GM21423 (cell line): Measurements from ENCODE around the gene ANKRD44.
"Not testable (repeated sequence)": the region's sequence is repeated elsewhere in the genome, so short reads cannot be mapped to it uniquely, and the experiment has no call there.

Experiments used
- ATAC-seq: cut with Tn5 transposase; IDR thresholded peaks from one replicate; pipeline ENCODE4 v1.9.1; 2021; ENCODE audit warnings: mild to moderate bottlenecking, moderate library complexity; ENCODE audit not compliant: unreplicated experiment

Gene ANKRD44

DNA sequence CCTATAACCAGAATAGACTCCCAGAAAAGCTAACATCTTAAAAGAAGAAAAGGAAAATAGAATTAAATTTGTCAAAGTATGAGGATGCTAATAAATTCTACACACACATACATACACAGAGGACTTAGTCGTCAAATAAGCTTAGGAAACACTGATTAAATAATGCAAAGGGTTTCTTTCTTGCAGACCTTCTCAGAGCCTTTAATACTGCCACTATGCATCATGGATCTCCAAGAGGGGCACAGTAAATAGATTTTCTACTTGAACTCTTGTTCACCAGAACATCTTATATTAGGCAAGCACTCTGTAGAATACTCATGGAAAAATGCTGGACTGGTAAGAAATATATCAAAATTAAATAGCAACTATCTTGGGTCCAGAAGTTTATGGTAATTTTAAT is 69.4 kb downstream of the ANKRD44 start:
- no peak for ATAC-seq

DNA sequence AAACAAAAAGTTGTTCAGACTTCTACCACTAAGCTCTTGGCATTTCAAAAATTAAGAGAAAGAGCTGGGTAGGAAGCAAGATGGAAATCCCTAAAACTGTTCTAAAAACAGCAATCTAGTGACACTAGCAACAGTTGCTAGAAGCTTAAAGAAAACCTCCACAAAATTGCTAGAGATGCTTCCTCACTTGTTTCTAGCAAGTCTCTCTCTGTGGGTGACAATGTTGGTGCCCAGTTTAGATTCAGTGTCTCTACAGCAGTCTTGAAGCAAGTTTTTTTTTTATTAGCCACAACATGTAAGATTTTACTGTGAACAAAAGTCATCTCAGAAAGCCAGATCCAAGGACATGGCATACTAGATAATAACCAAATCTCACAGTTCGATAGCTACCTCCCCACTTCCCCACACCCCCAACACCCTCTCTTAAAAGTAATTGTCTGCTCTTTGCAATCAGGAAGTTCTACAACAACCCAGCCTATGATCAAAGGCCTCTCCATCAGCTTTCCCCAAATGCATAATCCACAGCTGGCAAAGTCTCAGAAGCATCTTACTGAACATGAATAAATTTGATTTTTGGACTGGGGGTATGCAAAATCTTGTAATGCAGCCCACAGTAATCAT is 70.0 kb downstream of the ANKRD44 start:
- no peak for ATAC-seq

DNA sequence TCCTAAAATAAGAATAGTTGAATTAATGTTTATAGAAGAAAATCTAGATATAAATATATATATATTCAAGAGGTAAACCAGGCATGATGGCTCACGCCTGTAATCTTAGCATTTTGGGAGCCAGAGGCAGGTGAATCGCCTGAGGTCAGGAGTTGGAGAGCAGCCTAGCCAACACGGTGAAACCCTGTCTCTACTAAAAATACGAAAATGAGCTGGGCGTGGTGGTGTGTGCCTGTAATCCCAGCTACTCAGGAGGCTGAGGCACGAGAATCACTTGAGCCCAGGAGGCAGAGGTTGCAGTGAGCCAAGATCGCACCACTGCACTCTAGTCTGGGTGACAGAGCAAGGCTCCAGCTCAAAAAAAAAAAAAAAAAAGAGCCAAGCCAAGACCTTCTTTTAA is 70.6 kb downstream of the ANKRD44 start:
- not testable (repeated sequence) for ATAC-seq

DNA sequence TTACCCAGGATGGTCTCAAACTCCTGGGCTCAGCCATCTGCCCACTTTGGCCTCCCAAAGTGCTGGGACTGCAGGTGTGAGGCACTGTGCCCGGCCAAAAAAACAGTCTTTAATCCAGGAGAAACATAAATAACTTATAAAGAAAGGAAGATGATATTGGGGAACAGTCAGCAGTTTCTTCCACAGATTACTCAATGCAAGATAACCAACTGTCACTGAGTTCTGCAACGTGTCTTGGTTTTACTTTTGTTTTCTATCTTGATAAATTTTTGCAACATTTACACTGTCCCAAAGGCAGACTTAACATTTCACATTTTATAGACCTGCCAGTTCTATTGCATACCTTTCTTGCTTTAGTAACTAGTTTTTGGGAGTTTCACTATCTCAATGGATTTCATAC is 71.1 kb downstream of the ANKRD44 start:
- peak; percentile 66 for ATAC-seq

DNA sequence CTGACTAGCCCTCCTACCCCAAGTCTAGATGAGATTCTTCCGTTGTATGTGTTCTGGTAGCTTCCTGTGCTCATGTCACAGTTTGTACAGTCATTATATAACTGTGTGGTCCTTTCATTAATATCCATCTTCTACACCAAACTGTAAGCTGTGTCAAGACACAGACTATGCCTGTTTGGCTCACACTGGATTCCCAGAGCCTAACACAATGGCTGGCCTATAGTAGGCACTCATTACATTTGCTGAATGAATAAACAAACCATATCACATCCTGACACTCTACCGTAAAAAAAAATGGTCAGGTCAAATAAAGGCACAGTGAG is 72.6 kb downstream of the ANKRD44 start:
- peak; percentile 43 for ATAC-seq

DNA sequence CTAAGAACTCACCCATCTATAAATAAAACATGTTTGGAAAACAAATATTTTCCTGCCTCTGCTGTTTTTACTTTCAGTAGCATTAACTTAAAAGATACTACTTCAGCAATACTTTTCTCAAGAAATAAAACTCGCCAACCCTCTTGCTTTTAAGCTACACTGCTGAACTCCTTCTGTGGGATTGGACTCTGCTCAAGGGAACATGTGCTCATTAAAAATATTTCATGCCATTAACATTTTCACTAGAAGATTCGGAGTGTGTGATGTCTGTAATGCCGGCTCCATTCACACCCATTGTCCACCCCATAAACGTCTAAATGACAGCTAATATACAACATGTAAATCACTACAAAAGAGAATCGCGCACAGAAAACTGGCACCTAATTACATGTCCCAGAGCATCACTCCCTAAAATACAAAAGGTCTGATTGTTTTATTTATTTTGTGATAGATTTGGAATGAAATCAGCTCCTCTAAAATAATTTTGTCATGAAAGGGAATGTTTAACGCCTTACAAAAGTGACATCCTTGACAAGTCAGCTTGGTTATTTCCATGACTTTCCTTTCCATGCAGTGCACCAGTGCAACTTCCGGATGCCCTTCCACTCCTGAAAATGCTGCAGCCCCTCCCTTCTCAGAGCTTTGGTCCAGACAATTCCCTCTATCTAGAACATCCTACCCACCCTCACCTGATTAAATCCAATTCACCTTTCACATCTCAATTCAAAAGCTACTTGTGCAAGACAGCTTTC is 73.1 kb downstream of the ANKRD44 start:
- no peak for ATAC-seq

DNA sequence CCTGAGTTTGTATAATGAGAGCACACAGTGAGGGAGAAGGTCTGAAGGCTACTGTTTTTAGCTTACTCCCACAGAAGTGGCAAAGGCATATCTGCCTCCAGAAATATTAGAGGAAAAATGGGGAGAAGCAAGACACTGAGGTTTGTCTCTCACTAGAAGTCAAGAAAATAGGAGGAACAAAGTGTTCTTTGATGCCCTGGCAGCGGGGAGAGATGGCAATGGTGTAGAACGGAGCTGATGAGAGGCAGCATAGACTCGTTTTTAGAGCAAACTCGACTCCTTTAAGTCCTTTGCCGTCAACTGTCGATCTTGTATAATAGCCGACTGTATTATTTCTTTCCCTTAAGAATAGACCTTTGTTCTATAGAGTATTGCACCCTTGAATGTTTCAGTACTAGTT is 73.8 kb downstream of the ANKRD44 start:
- ATAC-seq, result no peak

DNA sequence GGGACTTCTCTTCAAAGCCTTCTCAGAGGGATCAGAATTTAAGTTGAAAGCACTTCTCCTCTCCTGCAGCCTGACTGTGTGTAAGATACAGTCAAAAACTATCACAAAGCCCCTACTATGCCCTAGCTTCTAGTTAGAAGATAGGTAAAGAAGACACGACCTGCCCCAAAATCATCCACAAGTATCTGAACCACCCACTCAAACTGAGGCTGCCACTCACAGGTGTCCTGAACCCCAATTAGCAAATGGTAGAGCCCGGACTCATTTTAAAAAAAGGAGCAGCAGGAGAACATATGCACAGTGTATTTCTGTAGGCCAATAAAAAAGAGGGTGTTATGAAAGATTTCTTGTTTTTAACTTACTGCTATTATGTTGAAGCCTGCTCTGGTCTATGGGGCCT is 74.4 kb downstream of the ANKRD44 start:
- ATAC-seq, result no peak

DNA sequence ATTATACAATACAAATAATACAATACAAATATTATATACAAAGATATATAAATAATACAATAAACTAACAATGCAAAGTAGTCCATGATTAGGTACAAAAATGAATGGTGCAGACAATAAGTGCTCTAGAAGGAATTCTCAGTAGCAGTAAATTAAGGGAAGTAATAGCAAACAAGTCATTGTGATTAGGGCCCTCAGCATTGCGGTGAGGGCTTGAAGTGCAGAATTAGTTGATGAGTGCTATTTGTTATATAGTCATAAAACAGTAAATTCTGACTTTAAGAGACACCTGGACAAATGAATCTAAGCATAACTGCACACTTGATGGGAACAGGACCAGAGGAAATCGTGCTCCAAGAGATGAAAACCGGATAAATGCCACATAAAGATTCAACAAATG is 74.9 kb downstream of the ANKRD44 start:
- ATAC-seq, result no peak

DNA sequence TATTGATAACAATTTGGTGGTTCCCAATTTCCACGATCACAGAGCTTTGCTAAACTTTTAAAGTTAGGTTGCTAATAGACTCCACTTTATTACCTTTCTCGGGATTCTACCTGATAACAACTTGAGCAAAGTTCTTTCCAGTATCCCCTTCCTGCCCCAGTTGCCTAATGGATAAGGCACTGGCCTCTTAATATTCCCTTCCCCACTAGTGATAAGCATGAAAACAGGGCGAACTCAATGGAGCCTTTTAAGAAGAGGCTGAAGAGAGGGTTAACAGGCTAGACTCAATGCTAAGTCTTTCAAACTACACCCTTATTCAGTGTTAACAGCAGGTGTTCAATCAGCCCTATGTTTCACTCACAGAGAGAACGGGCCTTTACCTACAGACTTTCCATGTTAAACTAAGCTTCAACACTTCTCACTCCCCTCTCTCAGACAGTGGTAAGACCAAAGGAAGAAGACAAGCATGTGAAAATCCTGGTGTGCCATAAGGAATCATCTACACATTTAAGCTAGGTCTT is 75.8 kb downstream of the ANKRD44 start:
- no peak for ATAC-seq

DNA sequence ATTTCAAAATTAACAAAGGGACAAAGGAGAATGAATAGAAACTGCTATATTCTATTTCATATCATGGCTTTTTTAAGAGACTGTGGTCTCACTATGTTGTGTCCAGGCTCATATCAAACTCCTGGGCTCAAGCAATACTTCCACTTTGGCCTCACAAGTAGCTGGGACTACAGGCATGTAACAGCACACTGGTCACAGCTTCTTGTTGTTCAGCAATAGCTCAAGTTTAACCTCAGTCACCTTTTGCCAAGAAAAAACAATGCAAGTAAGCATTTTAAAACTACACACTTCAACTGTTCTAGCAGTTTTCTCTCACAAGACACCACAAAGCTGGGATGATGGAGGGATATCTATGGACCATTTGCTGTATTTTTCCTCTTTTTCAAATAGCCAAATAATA is 77.1 kb downstream of the ANKRD44 start:
- no peak for ATAC-seq

DNA sequence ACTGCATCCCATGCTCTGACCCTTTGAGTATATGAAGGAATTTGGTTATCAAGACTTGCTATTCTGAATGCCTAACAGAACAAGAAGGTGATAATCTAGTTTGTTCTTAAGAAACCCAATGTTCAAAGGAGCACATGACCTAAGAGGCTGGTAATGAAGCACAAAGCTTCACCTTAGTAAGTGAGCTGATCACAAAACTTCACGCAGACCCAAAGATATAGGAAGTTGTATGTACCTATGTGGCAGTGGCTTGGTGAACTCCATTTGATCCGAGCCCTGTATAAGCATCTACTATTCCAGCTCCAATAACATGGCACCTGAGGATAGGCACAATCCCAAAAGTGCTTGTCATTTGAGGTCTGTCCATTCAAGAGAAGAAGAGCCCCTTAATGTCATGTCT is 78.6 kb downstream of the ANKRD44 start:
- no peak for ATAC-seq

DNA sequence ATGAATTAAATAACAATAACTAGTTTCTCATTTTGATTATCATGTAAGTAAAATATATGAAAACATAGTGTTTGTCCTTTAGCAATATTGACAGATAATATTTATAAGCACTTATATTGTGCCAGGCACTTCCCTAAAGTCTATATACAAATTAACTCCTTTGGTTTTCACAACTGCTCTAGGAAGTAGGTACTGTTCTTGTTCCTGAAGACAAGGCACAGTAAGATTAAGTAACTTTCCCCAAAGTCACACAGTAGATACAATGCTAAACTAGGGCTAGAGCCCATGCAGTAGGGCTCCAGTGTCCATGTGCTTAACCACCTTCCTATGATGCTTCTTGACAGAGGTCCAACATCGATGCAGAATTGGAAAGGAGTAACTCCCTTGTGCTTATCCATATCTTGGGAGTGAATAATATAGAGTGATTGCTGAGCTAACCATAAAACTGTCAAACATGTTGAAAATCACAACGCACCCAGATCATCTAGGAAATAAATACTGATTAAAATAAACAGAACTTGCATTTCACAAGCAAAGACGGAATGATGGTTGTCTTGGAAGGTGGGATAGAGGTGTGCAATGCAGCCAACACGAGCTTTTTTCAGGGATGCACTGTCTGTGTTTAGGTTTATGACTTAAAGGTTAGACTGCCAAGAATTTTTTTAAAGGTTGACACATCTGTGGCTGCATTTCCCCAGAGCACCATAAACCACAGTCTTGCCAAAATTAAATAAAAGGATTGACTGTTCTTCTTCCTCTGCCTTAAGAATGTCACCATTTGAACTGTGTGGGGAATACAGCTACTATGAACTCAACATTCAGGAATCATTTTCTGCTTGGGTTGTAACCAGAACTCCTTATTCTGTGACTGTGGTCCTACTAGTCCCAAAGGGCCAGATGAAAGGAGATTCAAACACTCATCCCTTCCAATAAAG is 80.8 kb downstream of the ANKRD44 start:
- ATAC-seq, result no peak

DNA sequence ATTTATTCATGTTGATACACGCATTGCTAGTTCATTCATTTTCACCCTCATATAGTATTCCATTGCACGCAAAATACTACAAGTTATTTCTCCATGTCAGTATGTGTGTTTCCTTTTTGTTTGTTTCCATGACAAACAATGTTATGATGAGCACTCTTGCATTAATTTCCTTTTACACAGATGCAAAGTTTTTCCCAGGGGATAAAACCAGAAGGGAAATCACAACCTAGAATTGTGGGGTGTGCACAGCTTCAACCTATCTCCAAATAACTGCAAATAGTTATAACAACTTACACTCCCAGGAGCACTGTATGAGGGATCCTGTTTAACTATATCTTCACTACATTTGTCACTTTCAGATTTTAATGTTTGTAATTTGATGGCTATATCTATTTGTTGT is 87.1 kb downstream of the ANKRD44 start:
- ATAC-seq, result no peak

DNA sequence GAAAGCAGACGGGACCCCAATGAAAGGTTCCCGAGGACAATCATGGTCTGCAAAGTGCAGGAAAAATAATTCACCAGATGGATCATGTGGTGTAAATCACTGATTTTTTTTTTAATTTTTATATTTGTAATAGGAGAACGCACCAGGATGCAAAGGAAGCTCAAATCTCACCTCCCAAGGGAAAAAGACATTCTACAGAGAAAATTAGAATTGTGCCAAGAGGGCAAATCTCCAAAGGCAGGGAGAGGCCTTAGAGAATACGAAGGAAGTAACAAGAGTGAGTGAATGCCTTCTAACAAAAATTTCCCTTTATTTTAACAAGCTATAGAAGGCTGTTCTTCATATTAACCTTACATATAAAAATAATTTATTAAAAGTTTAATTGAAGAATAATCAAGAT is 90.9 kb downstream of the ANKRD44 start:
- ATAC-seq, result no peak

DNA sequence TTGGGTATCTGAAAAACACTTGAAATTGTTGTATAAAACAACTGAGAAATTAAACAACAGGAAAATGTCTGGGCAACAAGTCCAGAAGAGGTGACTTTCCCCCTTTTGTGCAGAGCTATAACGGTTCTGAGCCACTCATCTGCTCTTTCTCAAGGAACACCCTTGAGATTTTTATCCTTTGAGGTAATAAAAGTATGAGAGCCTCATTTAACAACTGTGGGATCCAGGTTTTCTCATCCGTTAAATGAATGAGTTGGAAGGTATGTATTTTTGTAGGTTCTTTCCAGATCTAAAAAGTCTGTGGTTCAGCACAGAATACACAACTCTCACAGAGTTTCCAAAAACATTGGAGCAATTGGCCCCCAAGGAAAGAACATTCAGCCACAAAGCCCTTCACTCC is 93.0 kb downstream of the ANKRD44 start:
- no peak for ATAC-seq

DNA sequence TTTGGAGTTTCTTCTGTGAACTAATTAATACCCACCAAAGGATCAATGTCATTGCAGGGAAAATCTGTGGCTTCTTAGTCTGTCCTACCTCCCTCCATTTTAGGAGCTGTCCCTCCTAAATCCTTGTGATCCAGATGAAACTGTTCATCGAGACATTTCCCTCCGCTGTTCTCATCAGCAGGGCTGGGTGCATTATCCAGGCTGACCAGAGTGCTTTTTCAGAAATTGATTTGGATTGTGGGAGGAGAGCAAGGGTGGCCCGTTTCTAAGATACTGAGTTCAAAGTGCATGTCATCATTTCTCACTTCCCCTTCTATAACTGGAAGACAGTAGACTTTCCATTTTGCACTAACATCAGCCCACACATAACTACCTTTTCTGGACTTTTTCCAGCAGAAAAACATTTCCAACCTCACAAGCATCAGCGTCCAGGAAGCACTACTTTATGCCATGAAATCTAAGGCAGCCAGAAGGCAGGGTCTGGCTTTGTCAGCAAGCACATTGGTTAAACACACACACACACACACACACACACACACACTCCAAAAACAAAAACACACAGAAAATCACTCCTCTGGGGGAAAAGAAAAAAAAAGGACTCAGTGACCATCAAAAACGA is 94.1 kb downstream of the ANKRD44 start:
- ATAC-seq, result peak; percentile 61

DNA sequence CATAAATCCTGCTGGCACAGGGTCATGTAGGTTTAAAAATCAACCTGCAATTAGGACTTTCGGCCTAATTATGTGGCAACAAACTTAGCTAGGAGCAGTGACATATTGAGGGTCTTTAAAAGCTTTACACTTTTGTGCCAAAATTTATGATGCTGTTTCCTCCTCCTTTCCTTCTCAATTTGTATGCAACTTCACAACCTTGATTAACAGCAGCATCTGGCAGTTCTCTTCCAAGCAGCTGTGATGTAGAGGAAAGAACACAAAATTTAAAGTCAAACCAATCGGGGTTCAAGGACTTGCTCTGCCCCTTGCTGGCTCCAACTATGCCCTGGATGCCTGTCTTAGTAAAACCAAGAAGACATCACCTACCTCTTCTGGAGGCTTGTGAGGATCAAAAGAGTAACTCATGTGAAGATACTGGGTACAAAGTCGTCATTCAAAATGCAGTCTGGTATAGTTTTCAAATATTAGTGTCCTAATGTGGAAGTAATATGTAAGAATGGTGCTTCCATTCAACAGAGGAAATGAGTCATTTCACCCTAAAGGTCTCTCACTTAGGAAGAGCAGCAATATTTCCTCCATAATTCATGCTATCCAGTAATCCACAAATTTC is 94.7 kb downstream of the ANKRD44 start:
- ATAC-seq, result peak; percentile 32

DNA sequence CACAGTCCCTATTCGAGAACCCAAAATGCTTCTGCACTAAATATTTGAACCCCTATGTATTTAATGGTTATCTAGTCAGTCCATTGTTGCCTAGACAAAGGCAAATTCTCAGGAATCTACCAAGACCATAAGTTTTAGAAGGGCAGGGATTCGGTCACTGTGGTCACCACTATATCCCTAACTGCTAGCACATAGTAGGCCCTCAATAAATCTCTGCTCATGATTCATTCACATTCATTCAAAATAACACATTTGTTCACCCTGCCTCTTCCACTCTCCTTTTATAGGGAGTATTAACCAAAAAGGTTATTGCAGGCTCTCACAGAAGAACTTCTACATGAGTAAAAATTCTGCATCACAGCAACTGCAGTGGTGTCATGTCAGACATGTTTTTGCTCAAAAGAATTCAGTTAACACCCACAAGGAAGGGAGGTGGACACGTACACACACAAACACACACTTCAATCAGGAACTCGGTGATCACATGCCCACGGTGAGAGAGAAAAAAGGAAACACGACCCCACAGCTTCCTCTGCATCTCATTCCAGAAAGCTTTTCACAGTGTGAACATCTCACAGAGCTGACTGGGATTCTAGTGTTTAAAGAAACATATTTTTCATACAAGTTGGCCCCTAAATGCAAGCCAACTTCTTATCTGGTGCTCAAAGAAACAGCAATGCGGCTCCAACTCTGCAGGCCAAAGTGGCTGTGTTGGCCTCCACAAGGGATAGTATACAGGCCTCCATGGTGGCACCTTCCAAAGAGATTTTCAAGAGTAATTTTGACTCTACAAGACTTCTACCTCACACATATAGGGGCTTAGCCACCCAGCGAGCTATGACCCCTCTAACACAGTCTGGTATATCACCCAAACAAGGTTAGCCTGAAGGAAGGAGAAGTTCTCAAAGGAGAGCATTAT is 98.0 kb downstream of the ANKRD44 start:
- no peak for ATAC-seq

DNA sequence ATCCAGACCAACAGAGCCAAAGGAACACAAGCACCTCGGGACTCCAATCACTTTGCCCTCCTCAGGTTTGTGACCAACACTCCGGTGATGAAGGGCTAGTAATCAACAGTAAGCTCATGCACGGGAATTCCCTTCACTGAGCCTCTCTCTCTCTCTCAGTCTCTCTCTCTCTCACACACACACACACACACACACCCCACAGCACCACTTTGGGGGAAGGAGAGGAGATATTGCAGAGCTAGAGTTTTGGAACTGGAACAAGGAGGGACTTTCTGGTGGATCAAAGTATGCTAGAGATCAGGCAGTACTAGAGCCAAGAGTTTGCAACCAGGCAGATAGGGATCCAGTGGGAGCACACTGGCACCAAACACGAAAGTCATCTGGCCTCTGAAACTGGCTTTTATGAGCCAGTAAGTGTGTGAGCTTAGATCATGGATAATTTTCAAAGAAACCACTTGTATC is 98.7 kb downstream of the ANKRD44 start:
- no peak for ATAC-seq
